IPS DF 4.7 (cell line): ENCODE data around the gene KLHL6.
A peak's percentile ranks its signal among the peaks of the same experiment; 100 is the strongest.
"Not testable (repeated sequence)": the region's sequence is repeated elsewhere in the genome, so short reads cannot be mapped to it uniquely, and the experiment has no call there.

Source experiments
- DNase-seq: peaks from one replicate; pipeline ENCODE4 v3.0.0-alpha.2; 2013; ENCODE audit warnings: low spot score; ENCODE audit errors: extremely low read depth

Gene KLHL6

GRCh38 chr3:183448369-183449128, 107.0 kb downstream of the KLHL6 start:
- DNase-seq = no peak

- DNase-seq = peak; percentile 93
Observed at GRCh38 chr3:183447206-183448001, 108.1 kb downstream of the KLHL6 start.

GRCh38 chr3:183446838-183447205, 108.7 kb downstream of the KLHL6 start:
- no peak for DNase-seq

GRCh38 chr3:183444748-183445147, 110.8 kb downstream of the KLHL6 start:
- DNase-seq = no peak

- DNase-seq = no peak
Observed at GRCh38 chr3:183443395-183444385, 111.8 kb downstream of the KLHL6 start.

GRCh38 chr3:183442994-183443393, 112.5 kb downstream of the KLHL6 start:
- DNase-seq = no peak

- DNase-seq = not testable (repeated sequence)
Observed at GRCh38 chr3:183440521-183440920, 115.0 kb downstream of the KLHL6 start.

- no peak for DNase-seq
Observed at GRCh38 chr3:183439515-183439914, 116.0 kb downstream of the KLHL6 start.

- DNase-seq = no peak
Observed at GRCh38 chr3:183438735-183439134, 116.8 kb downstream of the KLHL6 start.

- no peak for DNase-seq
Observed at GRCh38 chr3:183437666-183438564, 117.6 kb downstream of the KLHL6 start.
